B cell (primary cell): ENCODE measurements around the gene TMEM14A. TPM values are rescaled to one million over a fixed set of nuclear protein-coding genes. Genes with fewer than 3 reads are reported as not detected.

ENCODE experiments used
- ATAC-seq: fragments of 200-7000 bp; cut with Tn5 transposase; one replicate; pipeline ENCODE4 v1.10.0; 2021; ENCODE audit warnings: low read depth, mild to moderate bottlenecking, moderate number of reproducible peaks, moderate library complexity
- CTCF ChIA-PET: fragments of 350-600 bp; sonication (Branson Sonifier 250); formaldehyde crosslinking; loops from one replicate; lab custom pipeline; 2021; ENCODE audit warnings: antibody characterized with exemption, inconsistent platforms; lab: Charles Lee
- POLR2A ChIA-PET: fragments of 350-600 bp; sonication (Branson Sonifier 250); formaldehyde crosslinking; loops from one replicate; lab custom pipeline; 2021; ENCODE audit warnings: antibody characterized with exemption; lab: Charles Lee
- DNase-seq: peaks from one replicate; pipeline ENCODE4 v3.0.0; 2013
- H2AFZ ChIP-seq: 2 replicates; pipeline ENCODE4 v1.6.1; 2012; ENCODE audit warnings: mild to moderate bottlenecking, low read depth, low read length; ENCODE audit not compliant: insufficient read depth, poor library complexity, severe bottlenecking
- H3K27ac ChIP-seq, 2 donors: 1 replicate in 1 of 2; 2 replicates in 1 of 2; pipeline ENCODE4 v1.5.1; 2012 to 2013; ENCODE audit warnings: low read length in 2 of 2, mild to moderate bottlenecking in 2 of 2, moderate library complexity in 1 of 2
- H3K27me3 ChIP-seq, 4 experiments: fragments of 200-600 bp in 1 of 4; sonication (generic) in 1 of 4; replicated peaks in 1 of 4; 1 replicate in 2 of 4; 2 replicates in 2 of 4; pipeline versions ENCODE4 v1.6.1 to v1.7.0; 2013 to 2016; ENCODE audit warnings: low read length in 3 of 4, mild to moderate bottlenecking in 2 of 4, mixed read lengths in 1 of 4, moderate library complexity in 1 of 4; ENCODE audit not compliant: insufficient read depth in 4 of 4, control insufficient read depth in 3 of 4; ENCODE audit errors: control extremely low read depth in 1 of 4
- H3K36me3 ChIP-seq, 2 experiments: replicated peaks in 1 of 2; 1 replicate in 1 of 2; 2 replicates in 1 of 2; pipeline versions ENCODE4 v1.6.1 to v1.7.1; 2013; ENCODE audit warnings: low read length in 1 of 2; ENCODE audit not compliant: insufficient read depth in 2 of 2, control insufficient read depth in 1 of 2; ENCODE audit errors: control extremely low read depth in 1 of 2, extremely low read depth in 1 of 2
- H3K4me1 ChIP-seq, 2 donors: fragments of 200-600 bp in 1 of 2; sonication (generic) in 1 of 2; 1 replicate in 1 of 2; 2 replicates in 1 of 2; pipeline versions ENCODE4 v1.5.1 to v1.6.1; 2013 to 2017; ENCODE audit warnings: low read length in 2 of 2; ENCODE audit not compliant: control insufficient read depth in 2 of 2, insufficient read depth in 2 of 2
- H3K4me2 ChIP-seq: replicated peaks from 2 replicates; pipeline ENCODE3; 2012; ENCODE audit warnings: mild to moderate bottlenecking, low read depth, low read length; ENCODE audit not compliant: poor library complexity, severe bottlenecking
- H3K4me3 ChIP-seq, 5 experiments: fragments of 200-600 bp in 1 of 5; sonication (generic) in 1 of 5; 1 replicate in 3 of 5; 2 replicates in 2 of 5; pipeline versions ENCODE4 v1.5.1 to v1.7.0; 2011 to 2016; ENCODE audit warnings: low read length in 4 of 5, mild to moderate bottlenecking in 4 of 5, low read depth in 2 of 5, control low read depth in 1 of 5, moderate library complexity in 1 of 5; ENCODE audit not compliant: insufficient read depth in 1 of 5; ENCODE audit errors: control extremely low read depth in 1 of 5, extremely low read depth in 1 of 5
- H3K79me2 ChIP-seq: fragments of 200-600 bp; sonication (generic); one replicate; pipeline ENCODE4 v1.6.0; 2016; ENCODE audit warnings: low read length; ENCODE audit not compliant: control insufficient read depth, insufficient read depth
- H3K9ac ChIP-seq: fragments of 200-600 bp; sonication (generic); 2 replicates; pipeline ENCODE4 v1.6.1; 2017; ENCODE audit warnings: mild to moderate bottlenecking, low read length, moderate library complexity
- H3K9me3 ChIP-seq, 3 donors: one replicate each; pipeline versions ENCODE4 v1.6.1 to v1.7.1; 2013; ENCODE audit warnings: low read length in 2 of 3; ENCODE audit not compliant: control insufficient read depth in 2 of 3, insufficient read depth in 1 of 3; ENCODE audit errors: control extremely low read depth in 1 of 3
- H4K20me1 ChIP-seq: 2 replicates; pipeline ENCODE4 v1.6.0; 2012; ENCODE audit warnings: mild to moderate bottlenecking, low read length; ENCODE audit not compliant: insufficient read depth, control insufficient read depth, poor library complexity, severe bottlenecking
- H3K27ac Mint-ChIP-seq: one replicate; pipeline ENCODE4 v1.8.0; 2021; ENCODE audit warnings: mixed read lengths
- H3K27me3 Mint-ChIP-seq: one replicate; pipeline ENCODE4 v1.8.0; 2021; ENCODE audit warnings: mixed read lengths
- H3K4me1 Mint-ChIP-seq: one replicate; pipeline ENCODE4 v1.8.0; 2021; ENCODE audit warnings: mixed read lengths
- H3K4me3 Mint-ChIP-seq: one replicate; pipeline ENCODE4 v1.8.0; 2021; ENCODE audit warnings: mixed read lengths
- H3K9me3 Mint-ChIP-seq: one replicate; pipeline ENCODE4 v1.8.0; 2022; ENCODE audit warnings: mixed read lengths; ENCODE audit not compliant: insufficient read depth
- CTCF ChIP-seq: fragments of 200-600 bp; IDR thresholded peaks from one replicate; pipeline ENCODE4 v1.8.0; 2022; ENCODE audit warnings: antibody characterized with exemption, mild to moderate bottlenecking
- EZH2 ChIP-seq: IDR thresholded peaks from 2 replicates; pipeline ENCODE4 v1.6.1; 2012; ENCODE audit warnings: borderline replicate concordance, low read depth, mild to moderate bottlenecking, moderate library complexity, low read length; ENCODE audit not compliant: insufficient read depth, poor library complexity, severe bottlenecking
- WGBS: methylation state at CpG from one replicate; pipeline ENCODE4 v1.1.5; 2013; ENCODE audit warnings: missing lambda C conversion rate; ENCODE audit not compliant: insufficient coverage; 5-methylcytosine and 5-hydroxymethylcytosine counted together
- intact Hi-C: fragments of 100-400 bp; cut with micrococcal nuclease; formaldehyde crosslinking; loops from one replicate; pipeline ENCODE4 v1.10.0; 2022
- polyA plus RNA-seq: library from polyadenylated mRNA; depleted of rRNA; stranded (reverse); fragments of >200 nt; gene quantifications from 2 replicates; pipeline ENCODE4 v1.2.3, GENCODE V29; 2012
- total RNA-seq, 2 donors: library from RNA; stranded (reverse); fragments of 120-200 nt in 1 of 2; gene quantifications; 1 replicate in 1 of 2; 2 replicates in 1 of 2; pipeline versions ENCODE4 v1.2.3 to v1.2.4, GENCODE V29; 2013 to 2022

Gene TMEM14A
- total and polyA plus RNA-seq, 2 donors (not counting 1 experiment from before 2014, with no cell fraction given), result 5.2 to 9.5 TPM

DNA sequence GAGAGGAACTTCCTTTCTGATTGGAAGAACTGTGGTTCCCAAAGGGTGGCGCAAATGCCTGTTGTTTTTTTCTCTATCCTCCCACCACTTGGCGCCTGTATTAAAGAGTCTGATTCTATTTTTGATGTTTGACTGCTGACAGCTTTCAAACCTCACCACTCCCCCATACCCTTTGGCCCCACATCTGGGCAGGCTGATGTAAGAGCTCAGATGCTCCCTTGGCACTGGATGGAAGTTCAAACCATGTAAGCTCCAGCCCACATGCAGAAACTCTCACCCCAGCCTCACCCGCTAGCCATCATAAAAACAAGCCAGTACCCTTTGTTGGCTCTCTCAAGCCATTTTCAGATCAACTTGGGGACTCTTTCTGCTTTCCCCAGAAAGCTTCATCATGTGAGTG, 20.0 kb upstream of the TMEM14A start:
- Histone ChIP-seq H4K20me1 (no peaks in the 10 kb centered on the region), H3K27ac (no peak overlapping the region), H3K4me2 (no peak overlapping the region), H3K9ac (no peak overlapping the region), H3K9me3 (no peaks in the 10 kb centered on the region), H3K4me1 (no peaks in the 10 kb centered on the region), H3K79me2 (no peaks in the 10 kb centered on the region), H2AFZ (peak overlapping the region; percentile 40), H3K27me3 (peaks cover 0 to 15% (median 5%) of the 10 kb centered on the region in 4 experiments), H3K36me3 (no peaks in the 10 kb centered on the region), H3K4me3 (no peak overlapping the region)
- intact Hi-C loops, result no loop called here
- no peak overlapping the region for H3K27ac Mint-ChIP-seq
- ChIA-PET CTCF (interaction anchor here (0.9 to 6.5 kb wide), 16 partner anchors 7 to 833 kb away, joined by 3 to 68 read pairs (median 4); partner anchors contain the start of gene EFHC1), POLR2A (no interaction called here)
- ATAC-seq (no peak), DNase-seq (no peak)
- peaks cover 4% of the 10 kb centered on the region for H3K4me1 Mint-ChIP-seq
- no peak overlapping the region for H3K4me3 Mint-ChIP-seq
- no CpG with 5 or more reads among the region's 3 CpGs for WGBS
- TF ChIP-seq EZH2, result no peak
- no peak for TF ChIP-seq CTCF
- H3K27me3 Mint-ChIP-seq, result peaks cover 23% of the 10 kb centered on the region
- H3K9me3 Mint-ChIP-seq, result no peaks in the 10 kb centered on the region

GRCh38 chr6:52653151-52653550, 17.8 kb upstream of the TMEM14A start:
- Histone ChIP-seq H3K79me2 (no peaks in the 10 kb centered on the region), H3K27me3 (peaks cover 0 to 15% (median 5%) of the 10 kb centered on the region in 4 experiments), H3K9ac (no peak overlapping the region), H2AFZ (no peak overlapping the region), H3K9me3 (peaks cover 0 to 5% (median 0%) of the 10 kb centered on the region in 3 donors), H3K4me1 (no peaks in the 10 kb centered on the region), H3K27ac (no peak overlapping the region), H3K36me3 (no peaks in the 10 kb centered on the region), H4K20me1 (no peaks in the 10 kb centered on the region), H3K4me3 (no peak overlapping the region), H3K4me2 (no peak overlapping the region)
- DNase-seq (no peak), ATAC-seq (no peak)
- Mint-ChIP-seq H3K27ac (no peak overlapping the region), H3K4me3 (no peak overlapping the region), H3K9me3 (no peaks in the 10 kb centered on the region), H3K27me3 (peaks cover 22% of the 10 kb centered on the region), H3K4me1 (peaks cover 4% of the 10 kb centered on the region)
- POLR2A ChIA-PET, result no interaction called here
- TF ChIP-seq CTCF (no peak), EZH2 (no peak)
- CTCF ChIA-PET, result interaction anchor here (0.7 to 6.5 kb wide), 16 partner anchors 9 to 389 kb away, joined by 3 to 68 read pairs (median 6); partner anchors contain the start of genes MCM3 and TRAM2
- intact Hi-C loops, result loop anchor here (2.0 kb wide), 1 partner anchor 18 kb away; the partner anchor contains the start of gene TMEM14A
